CD8-positive, alpha-beta memory T cell (primary cell): ENCODE results near the gene CCDC50. TPM values are rescaled to one million over a fixed set of nuclear protein-coding genes. Genes with fewer than 3 reads are reported as not detected.
A peak's percentile ranks its signal among the peaks of the same experiment; 100 is the strongest.

Experiments
- CTCF ChIA-PET: fragments of 350-600 bp; sonication (Branson Sonifier 250); formaldehyde crosslinking; loops from one replicate; lab custom pipeline; 2021; ENCODE audit warnings: antibody characterized with exemption; lab: Charles Lee
- POLR2A ChIA-PET: fragments of 350-600 bp; sonication (Branson Sonifier 250); formaldehyde crosslinking; loops from one replicate; lab custom pipeline; 2021; ENCODE audit warnings: antibody characterized with exemption; lab: Charles Lee
- DNase-seq, 5 donors: peaks; one replicate each; pipeline versions ENCODE4 v3.0.0 to v3.0.0-alpha.2; 2020 to 2022; ENCODE audit warnings: mixed read lengths in 1 of 5
- H3K27ac ChIP-seq: one replicate; pipeline ENCODE4 v1.7.0; 2013; ENCODE audit warnings: low read depth, mild to moderate bottlenecking, low read length, moderate library complexity
- H3K27me3 ChIP-seq: 2 replicates; pipeline ENCODE4 v1.7.0; 2013; ENCODE audit warnings: low read length, mild to moderate bottlenecking; ENCODE audit not compliant: insufficient read depth, poor library complexity, severe bottlenecking
- H3K36me3 ChIP-seq: 2 replicates; pipeline ENCODE4 v1.7.0; 2013; ENCODE audit warnings: mild to moderate bottlenecking, low read length, moderate library complexity; ENCODE audit not compliant: insufficient read depth
- H3K4me1 ChIP-seq: 2 replicates; pipeline ENCODE4 v1.7.0; 2013; ENCODE audit warnings: mild to moderate bottlenecking, low read length, moderate library complexity; ENCODE audit not compliant: insufficient read depth
- H3K4me3 ChIP-seq: 2 replicates; pipeline ENCODE4 v1.7.0; 2013; ENCODE audit warnings: mild to moderate bottlenecking, low read length
- H3K9me3 ChIP-seq: 2 replicates; pipeline ENCODE4 v1.7.0; 2013; ENCODE audit warnings: mild to moderate bottlenecking, low read length
- H3K27ac Mint-ChIP-seq, 8 donors: one replicate each; pipeline ENCODE4 v1.8.0; 2020 to 2021; ENCODE audit warnings: mixed read lengths in 8 of 8, mild to moderate bottlenecking in 6 of 8, inconsistent platforms in 3 of 8, moderate library complexity in 3 of 8
- H3K27me3 Mint-ChIP-seq, 2 donors: one replicate each; pipeline ENCODE4 v1.8.0; 2020 to 2021; ENCODE audit warnings: mixed read lengths in 2 of 2, mild to moderate bottlenecking in 1 of 2, moderate library complexity in 1 of 2
- H3K36me3 Mint-ChIP-seq, 3 donors: one replicate each; pipeline ENCODE4 v1.8.0; 2020 to 2021; ENCODE audit warnings: mixed read lengths in 3 of 3, inconsistent platforms in 1 of 3, mild to moderate bottlenecking in 1 of 3
- H3K4me1 Mint-ChIP-seq, 3 donors: one replicate each; pipeline ENCODE4 v1.8.0; 2020 to 2021; ENCODE audit warnings: mixed read lengths in 3 of 3, inconsistent platforms in 1 of 3, mild to moderate bottlenecking in 1 of 3
- H3K4me3 Mint-ChIP-seq, 7 donors: one replicate each; pipeline ENCODE4 v1.8.0; 2020 to 2021; ENCODE audit warnings: mixed read lengths in 7 of 7, mild to moderate bottlenecking in 6 of 7, moderate library complexity in 4 of 7, inconsistent platforms in 2 of 7
- H3K9me3 Mint-ChIP-seq, 5 donors: one replicate each; pipeline ENCODE4 v1.8.0; 2020 to 2022; ENCODE audit warnings: mixed read lengths in 5 of 5, mild to moderate bottlenecking in 3 of 5, moderate library complexity in 2 of 5, inconsistent platforms in 1 of 5
- polyA plus RNA-seq: library from polyadenylated mRNA; unstranded; fragments of 300-500 nt; fragmentation: Illumina TruSeq; gene quantifications from one replicate; pipeline ENCODE4 v1.2.3, GENCODE V29; 2021
- total RNA-seq, 2 experiments: library from RNA; stranded (reverse); gene quantifications; one replicate each; pipeline ENCODE4 v1.2.3, GENCODE V29; 2021

Gene CCDC50
- total and polyA plus RNA-seq, 3 experiments from 2014 or later = 7.9 to 13.0 (median 11.9) TPM

DNA sequence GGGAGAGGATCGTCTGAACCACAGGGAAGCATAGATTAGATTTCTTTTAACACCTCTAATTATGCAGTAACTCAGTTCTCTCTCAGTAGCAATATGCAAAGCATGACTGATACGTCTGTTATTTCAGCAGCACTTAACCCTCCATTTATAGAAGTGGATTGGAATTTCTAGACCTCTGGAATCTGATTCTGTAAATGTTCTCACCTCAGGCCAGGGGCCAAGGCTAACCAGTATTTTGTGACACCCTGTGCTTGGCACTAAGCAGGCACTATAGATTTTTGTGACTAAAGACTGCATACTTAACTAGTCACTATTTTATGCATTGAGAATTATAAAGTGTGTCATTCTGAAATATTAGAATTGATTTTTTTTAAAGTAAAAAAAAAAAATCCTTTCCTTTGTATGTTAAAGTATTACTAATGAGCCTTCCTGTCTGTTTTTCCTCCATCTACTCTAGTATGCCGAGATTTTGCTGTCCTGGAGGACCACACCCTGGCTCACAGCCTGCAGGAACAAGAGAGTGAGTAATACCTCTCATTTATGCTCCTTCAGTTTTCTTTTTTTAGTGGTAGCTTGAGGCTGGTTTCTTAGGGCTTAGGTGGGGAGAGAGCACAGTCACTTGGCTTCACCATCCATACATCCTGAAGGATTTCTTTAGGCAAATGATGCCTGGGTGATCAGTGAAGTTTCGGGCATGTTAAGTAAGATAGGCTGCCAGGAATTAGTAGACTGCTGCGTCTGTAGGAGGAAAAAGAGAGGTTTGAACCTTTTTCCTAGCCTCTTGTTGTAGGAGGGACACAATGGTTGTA lies 27.6 kb downstream of the CCDC50 start:
- ChIA-PET POLR2A (no interaction called here), CTCF (no interaction called here)
- no peaks in the 10 kb centered on the region for H3K4me1 ChIP-seq
- H3K9me3 ChIP-seq = no peaks in the 10 kb centered on the region
- no peak overlapping the region for H3K4me3 ChIP-seq
- Mint-ChIP-seq H3K4me1 (peaks cover 0 to 5% (median 4%) of the 10 kb centered on the region in 3 donors), H3K9me3 (peaks cover 0 to 2% (median 0%) of the 10 kb centered on the region in 5 donors), H3K27me3 (no peaks in the 10 kb centered on the region), H3K27ac (peak overlapping the region in 1 of 8 donors; percentile 82), H3K36me3 (peaks cover 0 to 6% (median 2%) of the 10 kb centered on the region in 3 donors), H3K4me3 (no peak overlapping the region)
- no peak overlapping the region for H3K27ac ChIP-seq
- no peaks in the 10 kb centered on the region for H3K27me3 ChIP-seq
- no peak for DNase-seq
- H3K36me3 ChIP-seq = no peaks in the 10 kb centered on the region

DNA sequence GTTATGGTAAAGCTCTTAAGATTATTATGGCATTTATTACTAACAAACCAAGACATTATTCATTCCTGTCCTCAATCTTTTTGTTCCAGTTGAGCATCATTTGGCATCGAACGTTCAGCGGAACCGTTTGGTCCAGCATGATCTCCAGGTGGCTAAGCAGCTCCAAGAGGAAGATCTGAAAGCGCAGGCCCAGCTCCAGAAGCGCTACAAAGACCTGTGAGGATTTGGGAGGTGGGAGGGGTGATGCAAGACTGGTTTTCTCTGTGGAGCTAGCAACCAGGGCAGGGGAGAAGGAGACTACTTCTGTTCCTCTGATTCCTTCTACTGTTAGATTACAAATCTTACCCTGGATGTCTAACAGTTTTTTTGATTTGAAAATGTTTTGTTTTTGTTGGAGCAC lies 28.7 kb downstream of the CCDC50 start:
- Histone ChIP-seq H3K4me3 (no peak overlapping the region), H3K36me3 (no peaks in the 10 kb centered on the region), H3K9me3 (no peaks in the 10 kb centered on the region), H3K4me1 (no peaks in the 10 kb centered on the region), H3K27ac (no peak overlapping the region), H3K27me3 (no peaks in the 10 kb centered on the region)
- POLR2A ChIA-PET = no interaction called here
- no peak for DNase-seq
- peaks cover 0 to 6% (median 3%) of the 10 kb centered on the region in 3 donors for H3K36me3 Mint-ChIP-seq
- H3K4me3 Mint-ChIP-seq = no peak overlapping the region
- H3K9me3 Mint-ChIP-seq = peaks cover 0 to 2% (median 0%) of the 10 kb centered on the region in 5 donors
- CTCF ChIA-PET = no interaction called here
- H3K4me1 Mint-ChIP-seq = peaks cover 0 to 5% (median 4%) of the 10 kb centered on the region in 3 donors
- no peak overlapping the region for H3K27ac Mint-ChIP-seq
- H3K27me3 Mint-ChIP-seq = no peaks in the 10 kb centered on the region

DNA sequence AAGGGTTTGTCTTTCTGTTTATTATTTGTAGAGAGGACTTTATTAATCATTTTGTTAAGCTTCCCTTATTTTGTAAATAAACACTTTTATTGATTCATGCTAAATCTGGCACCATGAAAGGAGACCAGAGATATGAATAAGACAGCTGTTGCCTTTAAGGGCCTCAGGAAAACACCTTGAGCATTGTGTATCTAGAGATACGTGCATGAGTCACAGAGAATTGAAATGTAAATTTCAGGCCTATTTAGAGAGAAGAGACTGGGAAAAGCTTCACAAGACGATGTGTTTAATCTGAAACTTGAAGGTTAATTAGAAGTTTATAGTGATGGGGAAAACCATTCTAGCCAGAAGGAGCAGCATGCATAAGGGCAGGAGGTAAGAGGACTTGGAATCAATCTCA lies 29.7 kb downstream of the CCDC50 start:
- H3K4me3 Mint-ChIP-seq = no peak overlapping the region
- DNase-seq = no peak
- H3K36me3 Mint-ChIP-seq = peaks cover 0 to 6% (median 3%) of the 10 kb centered on the region in 3 donors
- H3K27me3 Mint-ChIP-seq = no peaks in the 10 kb centered on the region
- H3K9me3 Mint-ChIP-seq = peaks cover 0 to 2% (median 0%) of the 10 kb centered on the region in 5 donors
- no peak overlapping the region for H3K4me3 ChIP-seq
- ChIA-PET POLR2A (no interaction called here), CTCF (no interaction called here)
- no peaks in the 10 kb centered on the region for H3K36me3 ChIP-seq
- peaks cover 0 to 5% (median 4%) of the 10 kb centered on the region in 3 donors for H3K4me1 Mint-ChIP-seq
- no peaks in the 10 kb centered on the region for H3K9me3 ChIP-seq
- no peak overlapping the region for H3K27ac ChIP-seq
- no peak overlapping the region for H3K27ac Mint-ChIP-seq
- H3K27me3 ChIP-seq = no peaks in the 10 kb centered on the region
- no peaks in the 10 kb centered on the region for H3K4me1 ChIP-seq

- H3K27ac Mint-ChIP-seq = no peak overlapping the region
- H3K9me3 Mint-ChIP-seq = peaks cover 0 to 2% (median 0%) of the 10 kb centered on the region in 5 donors
- Histone ChIP-seq H3K4me1 (no peaks in the 10 kb centered on the region), H3K9me3 (no peaks in the 10 kb centered on the region), H3K27me3 (no peaks in the 10 kb centered on the region), H3K36me3 (no peaks in the 10 kb centered on the region), H3K27ac (no peak overlapping the region), H3K4me3 (no peak overlapping the region)
- no peak for DNase-seq
- no peak overlapping the region for H3K4me3 Mint-ChIP-seq
- POLR2A ChIA-PET = no interaction called here
- H3K36me3 Mint-ChIP-seq = peaks cover 0 to 6% (median 3%) of the 10 kb centered on the region in 3 donors
- CTCF ChIA-PET = no interaction called here
- H3K27me3 Mint-ChIP-seq = no peaks in the 10 kb centered on the region
- H3K4me1 Mint-ChIP-seq = peaks cover 0 to 5% (median 4%) of the 10 kb centered on the region in 3 donors
Observed at GRCh38 chr3:191360620-191361019, 31.4 kb downstream of the CCDC50 start.

DNA sequence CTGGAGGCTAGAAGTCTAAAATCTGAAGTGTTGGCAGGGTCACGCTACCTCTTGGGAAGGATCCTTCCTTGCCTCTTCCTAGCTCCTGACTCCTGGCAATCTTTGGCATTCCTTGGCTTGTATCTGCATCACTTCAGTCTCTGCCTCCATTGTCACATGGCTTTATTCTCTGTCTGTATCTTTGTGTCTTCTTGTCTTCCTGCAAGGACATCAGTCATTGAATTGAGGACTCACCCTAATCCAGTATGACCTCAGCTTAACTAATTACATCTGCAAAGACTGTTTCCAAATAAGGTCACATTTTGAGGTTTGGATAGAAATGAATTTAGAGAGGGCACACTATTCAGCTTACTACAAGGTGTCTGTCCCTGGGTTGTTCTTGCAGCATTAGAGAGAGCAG lies 32.3 kb downstream of the CCDC50 start:
- Histone ChIP-seq H3K27ac (no peak overlapping the region), H3K36me3 (no peaks in the 10 kb centered on the region), H3K27me3 (no peaks in the 10 kb centered on the region), H3K9me3 (no peaks in the 10 kb centered on the region), H3K4me1 (no peaks in the 10 kb centered on the region), H3K4me3 (no peak overlapping the region)
- no peaks in the 10 kb centered on the region for H3K27me3 Mint-ChIP-seq
- H3K36me3 Mint-ChIP-seq = peaks cover 0 to 6% (median 3%) of the 10 kb centered on the region in 3 donors
- no peak overlapping the region for H3K27ac Mint-ChIP-seq
- CTCF ChIA-PET = no interaction called here
- no peak for DNase-seq
- peaks cover 0 to 2% (median 0%) of the 10 kb centered on the region in 5 donors for H3K9me3 Mint-ChIP-seq
- peaks cover 0 to 5% (median 4%) of the 10 kb centered on the region in 3 donors for H3K4me1 Mint-ChIP-seq
- POLR2A ChIA-PET = no interaction called here
- no peak overlapping the region for H3K4me3 Mint-ChIP-seq

GRCh38 chr3:191362037-191362436 lies 32.8 kb downstream of the CCDC50 start:
- no peaks in the 10 kb centered on the region for H3K9me3 ChIP-seq
- DNase-seq = no peak
- no peaks in the 10 kb centered on the region for H3K36me3 ChIP-seq
- no peak overlapping the region for H3K27ac ChIP-seq
- ChIA-PET POLR2A (no interaction called here), CTCF (no interaction called here)
- H3K4me3 ChIP-seq = no peak overlapping the region
- peak overlapping the region in 1 of 8 donors; percentile 12 for H3K27ac Mint-ChIP-seq
- H3K27me3 Mint-ChIP-seq = no peaks in the 10 kb centered on the region
- H3K9me3 Mint-ChIP-seq = peaks cover 0 to 2% (median 0%) of the 10 kb centered on the region in 5 donors
- no peaks in the 10 kb centered on the region for H3K27me3 ChIP-seq
- H3K4me3 Mint-ChIP-seq = no peak overlapping the region
- H3K4me1 ChIP-seq = no peaks in the 10 kb centered on the region
- H3K36me3 Mint-ChIP-seq = peaks cover 0 to 6% (median 3%) of the 10 kb centered on the region in 3 donors
- peaks cover 0 to 5% (median 4%) of the 10 kb centered on the region in 3 donors for H3K4me1 Mint-ChIP-seq

DNA sequence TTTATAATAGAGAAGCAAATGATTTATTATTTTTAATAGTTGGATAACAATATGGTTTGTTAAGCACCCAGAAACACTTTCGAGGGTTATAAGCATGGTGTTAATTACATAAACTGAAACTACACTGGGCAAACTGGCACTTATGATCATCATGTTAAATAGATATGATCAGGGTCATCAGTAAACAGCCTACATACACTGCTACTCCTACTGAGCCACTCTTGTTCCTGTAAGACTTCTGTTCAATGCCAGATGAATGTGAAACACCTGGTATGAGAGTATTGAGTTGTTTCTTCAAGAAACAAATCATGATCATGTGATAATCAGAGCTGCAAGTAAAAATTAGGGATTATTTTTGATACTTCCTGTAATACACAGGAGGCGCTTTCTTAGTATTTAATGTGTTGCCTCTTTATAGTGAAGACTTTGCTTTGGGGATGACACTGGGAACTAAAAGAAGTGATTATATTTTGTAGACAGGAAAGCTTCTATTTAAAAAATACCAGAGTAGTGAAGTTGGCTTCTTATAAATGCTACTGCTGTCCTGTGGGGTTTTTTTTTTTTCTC lies 33.4 kb downstream of the CCDC50 start:
- H3K36me3 ChIP-seq = no peaks in the 10 kb centered on the region
- H3K27ac Mint-ChIP-seq = no peak overlapping the region
- no peak overlapping the region for H3K4me3 ChIP-seq
- ChIA-PET CTCF (no interaction called here), POLR2A (no interaction called here)
- no peak overlapping the region for H3K27ac ChIP-seq
- no peaks in the 10 kb centered on the region for H3K27me3 Mint-ChIP-seq
- no peak overlapping the region for H3K4me3 Mint-ChIP-seq
- no peaks in the 10 kb centered on the region for H3K4me1 ChIP-seq
- no peaks in the 10 kb centered on the region for H3K27me3 ChIP-seq
- H3K4me1 Mint-ChIP-seq = peaks cover 0 to 5% (median 4%) of the 10 kb centered on the region in 3 donors
- H3K9me3 ChIP-seq = no peaks in the 10 kb centered on the region
- H3K9me3 Mint-ChIP-seq = peaks cover 0 to 2% (median 0%) of the 10 kb centered on the region in 5 donors
- H3K36me3 Mint-ChIP-seq = peaks cover 0 to 6% (median 3%) of the 10 kb centered on the region in 3 donors
- DNase-seq = no peak

GRCh38 chr3:191363221-191363620 lies 34.0 kb downstream of the CCDC50 start:
- H3K4me1 Mint-ChIP-seq = peaks cover 0 to 4% (median 4%) of the 10 kb centered on the region in 3 donors
- Histone ChIP-seq H3K36me3 (no peaks in the 10 kb centered on the region), H3K9me3 (no peaks in the 10 kb centered on the region), H3K4me3 (no peak overlapping the region), H3K27me3 (no peaks in the 10 kb centered on the region), H3K4me1 (no peaks in the 10 kb centered on the region), H3K27ac (no peak overlapping the region)
- DNase-seq = no peak
- peaks cover 0 to 6% (median 3%) of the 10 kb centered on the region in 3 donors for H3K36me3 Mint-ChIP-seq
- ChIA-PET CTCF (no interaction called here), POLR2A (no interaction called here)
- no peaks in the 10 kb centered on the region for H3K27me3 Mint-ChIP-seq
- no peak overlapping the region for H3K4me3 Mint-ChIP-seq
- no peak overlapping the region for H3K27ac Mint-ChIP-seq
- H3K9me3 Mint-ChIP-seq = peaks cover 0 to 2% (median 0%) of the 10 kb centered on the region in 5 donors
